Uterus (tissue), 4 donors: ENCODE data around the gene TOMM7. TPM values are rescaled to one million over a fixed set of nuclear protein-coding genes. Genes with fewer than 3 reads are reported as not detected.

Experiments
- DNase-seq, 2 donors: peaks; one replicate each; pipeline ENCODE4 v3.0.0-alpha.2; 2019 to 2020
- H3K27ac ChIP-seq, 2 donors: fragments of 200-600 bp; sonication (generic); 1 replicate in 1 of 2; 2 replicates in 1 of 2; pipeline ENCODE4 v1.5.1; 2016 to 2018
- H3K27me3 ChIP-seq, 2 donors: fragments of 200-600 bp; sonication (generic); one replicate each; pipeline ENCODE4 v1.5.1; 2018 to 2019; ENCODE audit warnings: control low read depth in 1 of 2
- H3K36me3 ChIP-seq, 2 donors: fragments of 200-600 bp; sonication (generic); one replicate each; pipeline ENCODE4 v1.5.1; 2019; ENCODE audit warnings: control low read depth in 1 of 2
- H3K4me1 ChIP-seq, 2 donors: fragments of 200-600 bp; sonication (generic); one replicate each; pipeline ENCODE4 v1.5.1; 2018 to 2019; ENCODE audit warnings: control low read depth in 1 of 2
- H3K4me3 ChIP-seq, 2 donors: fragments of 200-600 bp; sonication (generic); 1 replicate in 1 of 2; 2 replicates in 1 of 2; pipeline ENCODE4 v1.5.1; 2018 to 2019; ENCODE audit warnings: mild to moderate bottlenecking in 1 of 2
- H3K9me3 ChIP-seq, 2 donors: fragments of 200-600 bp; sonication (generic); one replicate each; pipeline ENCODE4 v1.5.1; 2019; ENCODE audit warnings: control low read depth in 1 of 2
- POLR2A ChIP-seq, 2 donors: fragments of 450-650 bp; IDR thresholded peaks; one replicate each; pipeline ENCODE4 v1.6.1; 2016; ENCODE audit warnings: antibody characterized with exemption in 2 of 2, mild to moderate bottlenecking in 1 of 2, moderate library complexity in 1 of 2
- intact Hi-C: fragments of 100-400 bp; cut with DNase I; formaldehyde crosslinking; loops from one replicate; pipeline ENCODE4 v1.15.1; 2023; ENCODE audit warnings: low total_unique reads
- total RNA-seq, 4 donors: library from RNA; depleted of rRNA in 3 of 4; stranded (reverse); fragments of >200 nt in 3 of 4; gene quantifications; one replicate each; pipeline versions ENCODE4 v1.1.0 to v1.2.4, GENCODE V29; 2014 to 2023
- TF ChIP-seq, protein P1 (sequence below), 4 experiments: fragments of 200-600 bp in 2 of 4; fragments of 450-650 bp in 2 of 4; sonication (generic) in 2 of 4; IDR thresholded peaks; one replicate each; pipeline ENCODE4 v1.5.1; 2016 to 2019; ENCODE audit warnings: antibody characterized with exemption in 4 of 4, mild to moderate bottlenecking in 2 of 4, moderate library complexity in 1 of 4
- donor health status: DM: yes; HTN: yes; CAD: no.

The TOMM7 gene
- total RNA-seq, 4 donors from 2014 or later = 73.0 to 411 (median 210) TPM

DNA sequence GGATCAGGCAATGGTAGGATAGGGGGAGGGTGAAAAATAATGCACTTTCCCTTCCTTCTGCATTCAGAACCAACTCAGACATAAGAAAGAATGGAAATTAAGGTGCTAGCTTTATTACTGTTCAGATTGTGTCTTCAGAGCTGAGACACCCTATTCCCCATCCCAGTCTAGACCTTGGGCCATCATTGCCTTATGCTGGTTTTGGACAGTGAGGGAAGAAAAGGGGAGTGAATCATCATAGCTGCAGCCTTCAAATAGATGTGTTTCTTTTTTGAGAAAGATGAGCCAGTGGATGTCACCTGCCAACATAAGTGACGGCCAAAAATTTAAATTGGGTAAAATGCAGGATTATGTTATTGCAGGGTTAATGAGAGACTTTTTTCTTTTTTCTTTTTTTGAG, 27.0 kb upstream of the TOMM7 start:
- H3K4me3 ChIP-seq = no peak overlapping the region
- intact Hi-C loops = no loop called here
- H3K36me3 ChIP-seq = no peaks in the 10 kb centered on the region
- no peaks in the 10 kb centered on the region for H3K27me3 ChIP-seq
- no peak for DNase-seq
- no peaks in the 10 kb centered on the region for H3K9me3 ChIP-seq
- TF ChIP-seq POLR2A (IDR thresholded peaks at IDR 0.05) = no peak
- TF ChIP-seq, protein P1, sequence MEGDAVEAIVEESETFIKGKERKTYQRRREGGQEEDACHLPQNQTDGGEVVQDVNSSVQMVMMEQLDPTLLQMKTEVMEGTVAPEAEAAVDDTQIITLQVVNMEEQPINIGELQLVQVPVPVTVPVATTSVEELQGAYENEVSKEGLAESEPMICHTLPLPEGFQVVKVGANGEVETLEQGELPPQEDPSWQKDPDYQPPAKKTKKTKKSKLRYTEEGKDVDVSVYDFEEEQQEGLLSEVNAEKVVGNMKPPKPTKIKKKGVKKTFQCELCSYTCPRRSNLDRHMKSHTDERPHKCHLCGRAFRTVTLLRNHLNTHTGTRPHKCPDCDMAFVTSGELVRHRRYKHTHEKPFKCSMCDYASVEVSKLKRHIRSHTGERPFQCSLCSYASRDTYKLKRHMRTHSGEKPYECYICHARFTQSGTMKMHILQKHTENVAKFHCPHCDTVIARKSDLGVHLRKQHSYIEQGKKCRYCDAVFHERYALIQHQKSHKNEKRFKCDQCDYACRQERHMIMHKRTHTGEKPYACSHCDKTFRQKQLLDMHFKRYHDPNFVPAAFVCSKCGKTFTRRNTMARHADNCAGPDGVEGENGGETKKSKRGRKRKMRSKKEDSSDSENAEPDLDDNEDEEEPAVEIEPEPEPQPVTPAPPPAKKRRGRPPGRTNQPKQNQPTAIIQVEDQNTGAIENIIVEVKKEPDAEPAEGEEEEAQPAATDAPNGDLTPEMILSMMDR (IDR thresholded peaks at IDR 0.05) = no peak
- H3K27ac ChIP-seq = no peak overlapping the region
- no peaks in the 10 kb centered on the region for H3K4me1 ChIP-seq

DNA sequence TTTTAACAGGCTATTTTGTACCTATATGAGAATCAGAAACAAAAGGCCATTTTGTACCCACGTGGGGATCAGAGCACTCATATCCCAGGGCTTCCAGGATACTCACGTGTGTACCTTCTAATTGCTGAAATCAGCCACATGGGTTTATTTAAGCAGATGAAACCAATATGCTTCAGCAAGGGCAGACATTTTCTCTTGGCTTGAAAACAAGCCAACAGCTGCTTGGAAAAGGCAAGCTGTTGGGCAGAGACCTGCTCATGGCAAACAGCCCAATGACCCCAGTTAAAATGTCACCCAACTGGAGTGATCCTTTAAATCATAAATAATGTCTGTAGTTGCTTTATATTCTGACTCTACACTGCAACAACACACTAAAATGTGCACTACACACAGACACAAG, 26.5 kb upstream of the TOMM7 start:
- DNase-seq = no peak
- H3K36me3 ChIP-seq = no peaks in the 10 kb centered on the region

DNA sequence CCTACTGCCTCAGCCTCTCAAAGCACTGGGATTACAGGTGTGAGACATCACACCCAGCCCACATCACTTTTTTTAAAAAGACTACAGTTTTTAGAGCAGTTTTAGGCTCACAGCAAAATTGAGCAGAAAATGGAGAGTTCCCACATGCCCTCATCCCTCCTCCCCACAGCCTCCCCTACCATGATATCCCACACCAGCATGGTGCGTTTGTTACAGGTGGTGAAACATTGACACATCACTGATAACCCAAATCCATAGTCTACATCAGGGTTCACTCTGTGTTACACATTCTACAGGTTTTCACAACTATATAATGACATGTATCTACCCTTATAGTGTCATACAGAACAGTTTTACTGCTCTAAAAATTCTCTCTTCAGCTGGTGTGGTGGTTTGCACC, 24.3 kb upstream of the TOMM7 start:
- H3K9me3 ChIP-seq = no peaks in the 10 kb centered on the region
- H3K36me3 ChIP-seq = no peaks in the 10 kb centered on the region
- no peak overlapping the region for H3K4me3 ChIP-seq
- H3K4me1 ChIP-seq = no peaks in the 10 kb centered on the region
- H3K27me3 ChIP-seq = no peaks in the 10 kb centered on the region
- H3K27ac ChIP-seq = no peak overlapping the region
- TF ChIP-seq, protein P1 (IDR thresholded peaks at IDR 0.05) = no peak
- no peak for TF ChIP-seq POLR2A (IDR thresholded peaks at IDR 0.05)
- no peak for DNase-seq
- intact Hi-C loops = no loop called here

More for the DNA sequence above, 26.5 kb upstream of the TOMM7 start:
- TF ChIP-seq POLR2A (IDR thresholded peaks at IDR 0.05) = no peak
- TF ChIP-seq, protein P1 (IDR thresholded peaks at IDR 0.05) = no peak
- H3K27me3 ChIP-seq = no peaks in the 10 kb centered on the region
- no peaks in the 10 kb centered on the region for H3K4me1 ChIP-seq
- no peak overlapping the region for H3K27ac ChIP-seq
- H3K4me3 ChIP-seq = no peak overlapping the region
- intact Hi-C loops = no loop called here
- H3K9me3 ChIP-seq = no peaks in the 10 kb centered on the region

DNA sequence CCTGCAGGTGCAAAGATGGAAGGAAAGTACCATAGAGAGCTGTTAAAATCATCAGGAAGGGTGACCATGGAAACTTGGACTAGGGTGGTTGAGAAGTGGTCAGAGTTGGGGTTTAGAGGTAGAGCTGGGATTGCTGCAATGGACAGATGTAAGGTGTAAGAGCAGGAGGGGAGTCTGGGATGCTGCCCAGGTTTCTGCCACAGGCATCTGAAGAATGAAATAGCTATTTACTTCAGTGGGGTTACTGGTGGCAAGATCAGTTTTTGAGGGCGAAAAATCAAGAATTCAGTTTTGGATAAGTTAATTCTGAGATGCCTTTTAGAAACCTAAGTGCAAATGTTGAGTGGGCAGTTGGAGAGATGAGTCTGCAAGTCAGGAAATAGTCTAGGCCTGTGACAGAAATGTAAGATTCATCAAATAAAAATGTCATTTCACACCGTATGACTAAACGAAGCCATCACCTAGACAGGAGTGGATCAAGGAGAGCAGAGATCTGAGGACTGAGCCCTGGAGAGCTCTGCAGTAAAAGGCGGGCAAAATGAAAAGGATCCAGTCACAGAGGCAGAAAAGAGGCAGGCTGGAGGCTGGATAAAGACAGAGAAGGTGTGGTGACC, 22.7 kb upstream of the TOMM7 start:
- intact Hi-C loops = no loop called here
- no peak for DNase-seq
- Histone ChIP-seq H3K9me3 (no peaks in the 10 kb centered on the region), H3K4me3 (no peak overlapping the region), H3K4me1 (no peaks in the 10 kb centered on the region), H3K36me3 (no peaks in the 10 kb centered on the region), H3K27me3 (no peaks in the 10 kb centered on the region), H3K27ac (no peak overlapping the region)
- TF ChIP-seq, protein P1 (IDR thresholded peaks at IDR 0.05) = no peak
- TF ChIP-seq POLR2A (IDR thresholded peaks at IDR 0.05) = no peak

DNA sequence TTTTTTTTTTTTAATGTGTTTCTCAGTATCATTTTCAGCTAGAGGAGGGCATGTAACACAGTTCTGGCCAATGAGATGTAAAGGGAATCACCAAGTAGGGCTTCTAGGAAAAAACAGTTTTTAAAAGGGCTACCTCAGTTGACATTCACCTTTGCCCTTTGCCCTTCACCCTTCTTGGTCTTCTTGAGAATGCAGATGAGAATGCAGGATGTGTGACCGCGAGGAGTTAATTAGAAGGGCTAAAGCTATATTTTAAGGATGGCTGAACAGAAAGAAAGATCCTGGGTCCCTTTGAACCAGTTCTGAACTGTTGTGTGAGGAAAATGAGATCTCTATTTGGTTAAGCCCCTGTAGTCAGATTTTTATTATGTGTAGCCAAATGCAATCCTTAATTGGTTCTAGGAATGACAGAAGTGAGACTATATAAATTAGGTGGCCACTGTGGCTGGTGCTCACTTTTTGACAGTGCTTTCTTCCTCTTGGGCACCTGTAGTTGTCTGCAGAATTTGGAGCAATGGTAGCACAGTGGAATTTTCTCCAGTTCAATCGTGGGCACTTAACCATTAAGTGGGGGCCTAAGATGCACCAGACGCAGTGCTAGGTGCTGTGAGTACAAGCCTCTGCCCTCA, 21.1 kb upstream of the TOMM7 start:
- Histone ChIP-seq H3K27ac (no peak overlapping the region), H3K4me1 (no peaks in the 10 kb centered on the region), H3K9me3 (no peaks in the 10 kb centered on the region), H3K36me3 (no peaks in the 10 kb centered on the region), H3K27me3 (no peaks in the 10 kb centered on the region), H3K4me3 (no peak overlapping the region)
- no peak for DNase-seq
- TF ChIP-seq POLR2A (IDR thresholded peaks at IDR 0.05) = no peak
- TF ChIP-seq, protein P1 (IDR thresholded peaks at IDR 0.05) = no peak
- intact Hi-C loops = no loop called here
